Psoas muscle (tissue), 8 donors: ENCODE measurements around the gene CFAP157. TPM values are rescaled to one million over a fixed set of nuclear protein-coding genes. Genes with fewer than 3 reads are reported as not detected.

ENCODE experiments used
- ATAC-seq, 4 donors: fragments of 200-7000 bp; cut with Tn5 transposase; one replicate each; pipeline ENCODE4 v1.9.1; 2020; ENCODE audit warnings: moderate library complexity in 3 of 4, mild to moderate bottlenecking in 2 of 4
- DNase-seq, 2 donors: peaks; one replicate each; pipeline ENCODE4 v3.0.0-alpha.2; 2020
- H3K27ac ChIP-seq: fragments of 200-600 bp; one replicate; pipeline ENCODE4 v1.8.0; 2022
- H3K27me3 ChIP-seq, 3 donors: fragments of 200-600 bp in 1 of 3; one replicate each; pipeline versions ENCODE4 v1.6.1 to v1.8.0; 2013 to 2022; ENCODE audit warnings: low read length in 2 of 3, mild to moderate bottlenecking in 2 of 3, moderate library complexity in 1 of 3; ENCODE audit not compliant: insufficient read depth in 3 of 3
- H3K36me3 ChIP-seq, 2 donors: fragments of 200-600 bp in 1 of 2; one replicate each; pipeline versions ENCODE4 v1.6.1 to v1.8.0; 2013 to 2022; ENCODE audit warnings: low read depth in 1 of 2, mild to moderate bottlenecking in 1 of 2, moderate library complexity in 1 of 2; ENCODE audit not compliant: insufficient read depth in 1 of 2
- H3K4me1 ChIP-seq: fragments of 200-600 bp; one replicate; pipeline ENCODE4 v1.8.0; 2022
- H3K4me3 ChIP-seq: fragments of 200-600 bp; one replicate; pipeline ENCODE4 v1.8.0; 2022; ENCODE audit warnings: mild to moderate bottlenecking
- H3K9me3 ChIP-seq: fragments of 200-600 bp; one replicate; pipeline ENCODE4 v1.8.0; 2022
- WGBS, 3 donors: extraction: QIAGEN DNeasy Blood & Tissue Kit; methylation state at CpG; one replicate each; pipeline versions ENCODE4 v1.1.6 to v1.1.7; 2013; 5-methylcytosine and 5-hydroxymethylcytosine counted together
- intact Hi-C, 2 donors: fragments of 100-400 bp; cut with DNase I; formaldehyde crosslinking; loops; one replicate each; pipeline versions ENCODE4 v1.11.0 to v1.14.2; 2022
- polyA plus RNA-seq, 3 donors: library from polyadenylated mRNA; stranded (reverse); fragments of 200-250 nt; gene quantifications; one replicate each; pipeline ENCODE4 v1.2.3, GENCODE V29; 2013
- total RNA-seq, 4 donors: library from RNA; stranded (reverse); fragmentation: NEBNext Ultra II Directional in 2 of 4; extraction: Animal tissue kit (Norgen Biotek cat#: 25700) in 2 of 4; gene quantifications; one replicate each; pipeline versions ENCODE4 v1.2.1 to v1.2.4, GENCODE V29; 2021 to 2023
- TF ChIP-seq, protein P1 (sequence below): fragments of 200-600 bp; IDR thresholded peaks from one replicate; pipeline ENCODE4 v1.8.0; 2022; ENCODE audit warnings: antibody characterized with exemption
- donor health status: healthy with polysubstance abuse.
- donor health status: DM: no; HTN: no; CAD: no; lungs with moderate emphysema.
- donor health status: Bipolar disorder and iron deficiency.
- donor health status: healthy.
- donor health status: DM: yes; HTN: yes; CAD: no.
- donor health status: DM: no; HTN: no; CAD: no.
- donor health status: DM: no; HTN: no; CAD: no.
- donor health status: DM: yes; HTN: yes; CAD: no.

Gene CFAP157
- total and polyA plus RNA-seq, 7 donors: 0.10 to 0.34 (median 0.23) TPM; not detected in 3

DNA sequence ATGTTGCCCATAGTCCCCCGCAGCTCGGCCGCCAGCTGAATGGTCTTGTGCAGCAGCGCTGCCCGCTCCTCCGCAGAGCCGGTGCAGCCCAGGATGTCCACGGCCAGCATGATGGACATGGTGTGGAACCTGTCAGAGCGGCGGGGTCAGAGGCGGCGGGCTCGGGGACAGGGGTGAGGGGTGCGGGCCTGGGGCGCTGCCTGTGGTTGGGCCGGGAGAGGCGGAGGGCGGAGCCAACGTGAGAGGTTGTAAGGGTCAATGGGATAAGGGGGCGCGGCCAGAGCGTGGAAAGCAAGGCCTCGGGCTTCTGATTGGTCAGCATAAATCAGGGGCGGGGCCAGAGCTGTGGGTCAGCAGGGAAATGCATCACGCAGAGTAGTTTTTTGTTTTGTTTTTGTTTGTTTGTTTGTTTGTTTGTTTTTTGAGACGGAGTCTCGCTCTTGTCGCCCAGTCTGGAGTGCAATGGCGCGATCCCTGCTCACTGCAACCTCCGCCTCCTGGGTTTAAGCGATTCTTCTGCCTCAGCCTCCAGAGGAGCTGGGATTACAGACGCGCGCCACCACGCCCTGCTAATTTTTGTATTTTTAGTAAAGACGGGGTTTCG, 35.1 kb downstream of the CFAP157 start:
- Histone ChIP-seq H3K4me3 (peak overlapping the region; percentile 54), H3K9me3 (no peaks in the 10 kb centered on the region), H3K36me3 (peaks cover 0 to 19% of the 10 kb centered on the region in 2 donors), H3K4me1 (peaks cover 8% of the 10 kb centered on the region), H3K27ac (peak overlapping the region; percentile 77), H3K27me3 (peaks cover 0 to 1% (median 0%) of the 10 kb centered on the region in 3 donors)
- DNase-seq: peak; percentile 62 to 88
- TF ChIP-seq, protein P1, sequence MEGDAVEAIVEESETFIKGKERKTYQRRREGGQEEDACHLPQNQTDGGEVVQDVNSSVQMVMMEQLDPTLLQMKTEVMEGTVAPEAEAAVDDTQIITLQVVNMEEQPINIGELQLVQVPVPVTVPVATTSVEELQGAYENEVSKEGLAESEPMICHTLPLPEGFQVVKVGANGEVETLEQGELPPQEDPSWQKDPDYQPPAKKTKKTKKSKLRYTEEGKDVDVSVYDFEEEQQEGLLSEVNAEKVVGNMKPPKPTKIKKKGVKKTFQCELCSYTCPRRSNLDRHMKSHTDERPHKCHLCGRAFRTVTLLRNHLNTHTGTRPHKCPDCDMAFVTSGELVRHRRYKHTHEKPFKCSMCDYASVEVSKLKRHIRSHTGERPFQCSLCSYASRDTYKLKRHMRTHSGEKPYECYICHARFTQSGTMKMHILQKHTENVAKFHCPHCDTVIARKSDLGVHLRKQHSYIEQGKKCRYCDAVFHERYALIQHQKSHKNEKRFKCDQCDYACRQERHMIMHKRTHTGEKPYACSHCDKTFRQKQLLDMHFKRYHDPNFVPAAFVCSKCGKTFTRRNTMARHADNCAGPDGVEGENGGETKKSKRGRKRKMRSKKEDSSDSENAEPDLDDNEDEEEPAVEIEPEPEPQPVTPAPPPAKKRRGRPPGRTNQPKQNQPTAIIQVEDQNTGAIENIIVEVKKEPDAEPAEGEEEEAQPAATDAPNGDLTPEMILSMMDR: no peak
- ATAC-seq: peak; percentile 34 to 67 (median 47)
- intact Hi-C loops: no loop called here
- 63 to 67% (median 63%) methylated on average over 38 of the region's 38 CpGs for WGBS, 3 donors

DNA sequence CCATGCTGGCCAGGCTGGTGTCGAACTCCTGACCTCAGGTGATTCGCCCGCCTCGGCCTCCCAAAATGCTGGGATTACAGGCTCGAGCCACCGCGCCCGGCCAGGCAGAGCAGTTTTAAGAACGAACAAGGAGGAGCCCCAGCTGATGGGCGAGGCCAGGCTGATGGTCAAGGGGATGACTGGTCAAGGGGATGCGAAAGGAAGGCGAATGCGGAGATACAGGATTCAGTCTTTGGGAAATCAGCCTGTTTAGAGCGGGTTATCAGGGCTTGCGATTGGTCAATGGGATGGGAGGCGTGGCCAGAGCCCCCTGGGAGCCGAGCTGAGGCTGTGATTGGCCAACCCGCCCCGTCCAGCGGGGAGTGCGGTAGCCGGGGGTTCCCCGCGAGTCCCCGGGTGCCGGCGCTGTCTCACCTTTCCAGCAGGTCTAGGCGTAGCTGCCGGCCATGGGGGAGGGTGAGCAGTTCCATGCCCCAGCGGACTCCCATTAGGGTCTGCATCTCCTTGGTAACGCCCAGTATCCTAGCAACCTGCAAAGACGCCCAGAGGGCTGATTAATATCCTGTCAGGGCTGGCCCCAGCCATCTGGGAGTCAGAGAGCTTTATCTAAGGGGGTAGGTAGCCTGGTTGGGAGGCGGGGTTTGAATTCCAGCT, 35.8 kb downstream of the CFAP157 start:
- H3K4me1 ChIP-seq: peaks cover 8% of the 10 kb centered on the region
- intact Hi-C loops: no loop called here
- no peaks in the 10 kb centered on the region for H3K9me3 ChIP-seq
- DNase-seq (peak; percentile 67 to 80), ATAC-seq (peak in 3 of 4 donors; percentile 17 to 36 (median 25))
- peak overlapping the region; percentile 54 for H3K4me3 ChIP-seq
- peaks cover 0 to 19% of the 10 kb centered on the region in 2 donors for H3K36me3 ChIP-seq
- peak overlapping the region; percentile 77 for H3K27ac ChIP-seq
- WGBS, 3 donors: 40 to 52% (median 50%) methylated on average over 33 of the region's 33 CpGs
- H3K27me3 ChIP-seq: no peaks in the 10 kb centered on the region
- TF ChIP-seq, protein P1: no peak

DNA sequence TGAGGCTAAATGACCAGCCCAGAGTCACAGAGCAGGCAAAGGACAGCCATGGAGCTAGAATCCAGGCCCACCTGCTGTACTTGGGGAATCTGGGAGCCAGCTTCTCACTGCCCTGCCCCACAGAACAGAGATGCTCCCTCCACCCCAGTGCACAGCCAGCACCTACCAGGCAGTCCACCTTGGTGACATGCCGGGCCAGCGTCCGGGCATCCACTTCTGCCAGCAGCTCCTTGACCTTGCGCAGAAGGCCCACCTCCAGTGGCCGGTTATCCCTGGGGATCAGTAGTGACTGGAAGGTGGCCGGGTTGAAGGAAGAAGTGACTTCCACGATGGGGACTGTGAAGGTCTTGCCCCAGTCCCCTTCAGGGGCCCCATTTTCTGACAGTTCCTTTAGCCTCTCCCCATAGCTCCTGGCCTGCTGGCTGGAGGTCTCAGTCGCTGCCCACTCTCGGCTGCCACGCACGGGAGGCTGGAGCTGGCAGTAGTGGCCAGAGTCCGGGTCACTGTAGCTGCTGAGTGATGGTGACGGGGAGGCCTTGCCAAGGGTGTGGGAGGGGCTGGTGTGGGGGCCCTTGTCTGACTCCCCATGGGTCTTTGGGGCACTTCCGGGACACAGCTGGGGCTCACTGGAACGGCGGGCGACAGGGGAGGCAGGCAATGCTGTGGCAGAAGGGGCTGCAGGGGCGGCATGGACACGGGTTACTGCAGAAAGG, 37.8 kb downstream of the CFAP157 start:
- ATAC-seq: no peak
- no peak for DNase-seq
- TF ChIP-seq, protein P1: no peak
- Histone ChIP-seq H3K9me3 (no peaks in the 10 kb centered on the region), H3K4me3 (no peak overlapping the region), H3K27me3 (no peaks in the 10 kb centered on the region), H3K4me1 (peaks cover 8% of the 10 kb centered on the region), H3K36me3 (peaks cover 0 to 15% of the 10 kb centered on the region in 2 donors), H3K27ac (no peak overlapping the region)
- intact Hi-C loops: no loop called here
- 85 to 94% (median 87%) methylated on average over 18 to 19 of the region's 19 CpGs for WGBS, 3 donors

DNA sequence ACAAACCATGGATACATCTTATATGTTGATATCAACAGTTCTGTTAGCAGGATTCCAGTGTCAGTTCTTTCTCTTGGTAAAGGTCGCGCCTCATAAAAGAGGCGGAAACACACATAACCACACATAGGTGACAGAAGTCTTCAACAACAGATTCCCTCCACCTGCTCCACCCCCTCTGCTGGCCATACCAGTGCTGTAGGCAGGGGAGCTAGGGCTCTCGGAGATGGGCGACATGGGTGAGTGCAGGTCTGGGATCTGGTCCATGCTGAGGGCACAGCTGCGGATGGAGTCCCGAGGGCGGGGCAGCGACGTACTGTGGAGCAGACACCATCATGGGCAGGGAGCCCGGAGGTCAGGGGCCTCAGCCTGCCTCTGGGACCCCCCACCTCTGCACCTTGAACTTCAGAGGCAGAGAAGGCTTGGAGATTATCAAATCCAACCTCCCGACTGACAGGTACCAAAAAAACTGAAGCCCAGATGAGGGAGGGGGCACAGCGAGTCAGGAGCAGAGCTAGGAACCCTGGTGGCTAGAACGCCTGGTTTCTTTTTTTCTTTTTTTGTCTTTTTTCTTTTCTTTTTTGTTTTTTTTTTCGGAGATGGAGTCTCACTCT, 40.3 kb downstream of the CFAP157 start:
- peaks cover 0 to 17% of the 10 kb centered on the region in 2 donors for H3K36me3 ChIP-seq
- intact Hi-C loops: no loop called here
- no peak overlapping the region for H3K4me3 ChIP-seq
- TF ChIP-seq, protein P1: no peak
- H3K27me3 ChIP-seq: peaks cover 0 to 2% (median 0%) of the 10 kb centered on the region in 3 donors
- H3K9me3 ChIP-seq: no peaks in the 10 kb centered on the region
- no peaks in the 10 kb centered on the region for H3K4me1 ChIP-seq
- ATAC-seq (no peak), DNase-seq (no peak)
- WGBS, 3 donors: 54 to 58% (median 55%) methylated on average over 15 of the region's 15 CpGs
- H3K27ac ChIP-seq: no peak overlapping the region
